ENCODE data around the gene SMYD2.

The SMYD2 gene

DNA sequence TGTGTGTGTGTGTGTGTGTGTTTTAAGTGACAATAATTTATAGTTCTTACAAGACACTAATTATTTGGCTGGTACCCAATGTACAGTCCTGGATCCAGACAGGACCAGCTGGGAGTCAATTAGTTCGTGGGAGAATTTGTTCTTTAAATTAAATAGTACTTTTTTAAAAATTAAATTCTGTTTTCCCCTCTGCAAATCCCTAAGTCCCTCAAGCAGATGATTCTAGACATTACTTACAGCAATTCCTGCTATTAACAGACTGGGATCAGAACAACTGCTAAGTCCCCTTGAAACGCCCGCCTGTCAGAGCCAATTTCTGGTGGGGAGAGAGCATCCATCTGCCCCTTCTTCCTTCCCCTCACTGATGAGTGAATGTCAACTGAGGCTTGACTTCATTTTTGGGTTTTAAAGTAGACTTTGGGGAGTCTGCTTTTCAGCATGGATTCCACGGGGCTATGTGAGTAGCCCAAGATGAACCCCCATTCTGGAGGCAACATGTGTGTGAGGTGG lies 83.9 kb downstream of the SMYD2 start:
- Histone ChIP-seq H3K4me1 (no peaks in the 10 kb centered on the region), H2AFZ (no peak overlapping the region), H3K27ac (no peak overlapping the region), H3K36me3 (ENCODE audit: control insufficient read depth, insufficient read depth, low read length) (no peaks in the 10 kb centered on the region), H3K27me3 (ENCODE audit: control insufficient read depth, insufficient read depth, low read length) (no peaks in the 10 kb centered on the region), H3K4me2 (ENCODE audit: low read length) (no peak overlapping the region), H3K4me3 (ENCODE audit: low read depth, low read length) (no peak overlapping the region), H3K79me2 (no peaks in the 10 kb centered on the region), H3K9ac (no peak overlapping the region), H3K9me3 (ENCODE audit: control insufficient read depth, low read length) (no peaks in the 10 kb centered on the region)
- TF ChIP-seq, protein P1, sequence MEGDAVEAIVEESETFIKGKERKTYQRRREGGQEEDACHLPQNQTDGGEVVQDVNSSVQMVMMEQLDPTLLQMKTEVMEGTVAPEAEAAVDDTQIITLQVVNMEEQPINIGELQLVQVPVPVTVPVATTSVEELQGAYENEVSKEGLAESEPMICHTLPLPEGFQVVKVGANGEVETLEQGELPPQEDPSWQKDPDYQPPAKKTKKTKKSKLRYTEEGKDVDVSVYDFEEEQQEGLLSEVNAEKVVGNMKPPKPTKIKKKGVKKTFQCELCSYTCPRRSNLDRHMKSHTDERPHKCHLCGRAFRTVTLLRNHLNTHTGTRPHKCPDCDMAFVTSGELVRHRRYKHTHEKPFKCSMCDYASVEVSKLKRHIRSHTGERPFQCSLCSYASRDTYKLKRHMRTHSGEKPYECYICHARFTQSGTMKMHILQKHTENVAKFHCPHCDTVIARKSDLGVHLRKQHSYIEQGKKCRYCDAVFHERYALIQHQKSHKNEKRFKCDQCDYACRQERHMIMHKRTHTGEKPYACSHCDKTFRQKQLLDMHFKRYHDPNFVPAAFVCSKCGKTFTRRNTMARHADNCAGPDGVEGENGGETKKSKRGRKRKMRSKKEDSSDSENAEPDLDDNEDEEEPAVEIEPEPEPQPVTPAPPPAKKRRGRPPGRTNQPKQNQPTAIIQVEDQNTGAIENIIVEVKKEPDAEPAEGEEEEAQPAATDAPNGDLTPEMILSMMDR (IDR thresholded peaks at IDR 0.05), result no peak

DNA sequence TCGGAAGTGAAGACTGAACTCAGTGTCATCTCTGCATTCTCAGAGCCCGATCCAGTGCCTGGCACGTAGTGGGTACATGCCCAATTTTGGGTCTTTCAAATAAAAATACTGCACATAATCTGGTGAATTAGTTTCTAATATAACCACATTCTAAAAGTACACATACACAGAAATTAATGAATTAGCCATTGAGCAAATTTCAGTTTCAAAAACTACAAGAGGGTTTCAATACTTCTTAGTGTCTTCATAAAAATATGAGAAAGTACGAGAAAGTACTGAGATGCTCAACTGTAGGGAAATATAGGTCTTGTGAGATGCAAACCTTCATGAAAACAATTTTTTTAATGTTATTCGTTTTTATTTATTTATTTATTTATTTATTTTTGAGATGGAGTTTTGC lies 86.9 kb downstream of the SMYD2 start:
- Histone ChIP-seq H3K79me2 (no peaks in the 10 kb centered on the region), H2AFZ (no peak overlapping the region), H3K27me3 (ENCODE audit: control insufficient read depth, insufficient read depth, low read length) (no peaks in the 10 kb centered on the region), H3K36me3 (ENCODE audit: control insufficient read depth, insufficient read depth, low read length) (no peaks in the 10 kb centered on the region), H3K4me1 (no peaks in the 10 kb centered on the region), H3K4me3 (ENCODE audit: low read depth, low read length) (no peak overlapping the region), H3K9ac (no peak overlapping the region), H3K9me3 (ENCODE audit: control insufficient read depth, low read length) (no peaks in the 10 kb centered on the region), H3K27ac (no peak overlapping the region), H3K4me2 (ENCODE audit: low read length) (no peak overlapping the region)
- TF ChIP-seq, protein P1 (IDR thresholded peaks at IDR 0.05), result no peak

DNA sequence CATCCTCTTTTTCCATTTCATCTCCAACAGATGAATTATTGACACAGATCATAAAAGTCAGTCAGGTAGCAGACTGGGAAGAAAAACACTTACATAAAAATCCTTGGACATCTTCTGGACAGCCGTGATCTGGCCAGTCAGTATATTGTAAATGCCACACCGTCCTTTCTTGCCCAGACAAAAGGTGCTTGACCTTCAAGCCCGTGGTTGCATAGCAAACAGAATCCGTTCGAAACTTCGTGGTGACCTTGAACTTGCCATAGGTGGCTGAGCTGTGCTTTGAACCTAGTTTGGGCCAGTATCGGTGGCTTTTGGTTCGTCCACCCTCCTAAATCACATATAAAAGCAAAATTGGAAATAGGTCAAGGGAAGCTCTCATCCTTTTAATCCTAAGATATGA lies 88.4 kb downstream of the SMYD2 start:
- Histone ChIP-seq H3K9me3 (ENCODE audit: control insufficient read depth, low read length) (no peaks in the 10 kb centered on the region), H3K36me3 (ENCODE audit: control insufficient read depth, insufficient read depth, low read length) (no peaks in the 10 kb centered on the region), H3K79me2 (no peaks in the 10 kb centered on the region), H3K27ac (no peak overlapping the region), H3K27me3 (ENCODE audit: control insufficient read depth, insufficient read depth, low read length) (no peaks in the 10 kb centered on the region), H3K4me2 (ENCODE audit: low read length) (no peak overlapping the region), H3K9ac (no peak overlapping the region), H2AFZ (no peak overlapping the region), H3K4me1 (no peaks in the 10 kb centered on the region), H3K4me3 (ENCODE audit: low read depth, low read length) (no peak overlapping the region)
- TF ChIP-seq, protein P1 (IDR thresholded peaks at IDR 0.05), result no peak

DNA sequence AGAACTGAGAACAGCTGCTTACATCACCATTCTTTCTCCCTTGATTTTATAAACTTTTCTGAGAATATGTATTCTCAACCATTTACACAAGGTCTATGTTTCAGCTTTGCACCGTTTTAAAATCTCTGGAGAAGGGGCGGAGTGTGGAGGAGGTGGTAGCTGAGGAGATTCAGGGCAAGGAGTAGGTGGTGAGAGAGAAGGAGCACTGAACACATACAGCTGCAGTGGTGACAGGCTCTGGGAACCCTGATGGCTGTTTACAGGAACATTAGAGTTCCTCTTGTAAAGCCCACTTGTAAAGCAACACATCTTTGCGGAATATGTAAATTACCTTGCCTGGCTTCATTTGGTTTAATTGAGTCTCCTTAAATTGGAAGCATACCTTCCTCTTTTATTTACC lies 89.7 kb downstream of the SMYD2 start:
- H3K79me2 ChIP-seq, result no peaks in the 10 kb centered on the region

DNA sequence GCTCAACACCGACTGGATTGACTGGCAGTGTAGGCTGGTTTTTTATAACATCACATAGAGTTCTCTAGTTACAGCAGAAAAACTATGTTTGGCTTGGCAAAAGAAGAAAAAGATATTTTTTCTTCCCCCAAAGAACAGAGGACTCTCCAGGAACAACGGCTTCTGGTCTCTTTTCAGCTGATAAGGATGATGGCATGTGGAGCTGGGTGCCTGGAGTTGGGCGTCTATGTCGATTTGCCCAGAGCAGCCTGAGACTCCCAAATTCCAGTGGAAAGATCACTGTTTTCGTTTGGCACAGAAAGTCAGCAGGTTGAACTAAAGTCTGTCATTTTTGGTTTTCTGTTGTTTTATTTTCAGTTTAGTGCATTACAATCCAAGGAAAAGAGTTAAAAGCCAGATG lies 91.1 kb downstream of the SMYD2 start:
- Histone ChIP-seq H3K4me3 (ENCODE audit: low read depth, low read length) (no peak overlapping the region), H3K27me3 (ENCODE audit: control insufficient read depth, insufficient read depth, low read length) (no peaks in the 10 kb centered on the region), H3K9ac (no peak overlapping the region), H2AFZ (no peak overlapping the region), H3K9me3 (ENCODE audit: control insufficient read depth, low read length) (no peaks in the 10 kb centered on the region), H3K79me2 (no peaks in the 10 kb centered on the region), H3K4me2 (ENCODE audit: low read length) (no peak overlapping the region), H3K36me3 (ENCODE audit: control insufficient read depth, insufficient read depth, low read length) (no peaks in the 10 kb centered on the region), H3K4me1 (no peaks in the 10 kb centered on the region), H3K27ac (no peak overlapping the region)
- TF ChIP-seq, protein P1 (IDR thresholded peaks at IDR 0.05), result no peak

More for the DNA sequence above, 89.7 kb downstream of the SMYD2 start:
- TF ChIP-seq, protein P1 (IDR thresholded peaks at IDR 0.05), result no peak
- Histone ChIP-seq H2AFZ (no peak overlapping the region), H3K9me3 (ENCODE audit: control insufficient read depth, low read length) (no peaks in the 10 kb centered on the region), H3K27me3 (ENCODE audit: control insufficient read depth, insufficient read depth, low read length) (no peaks in the 10 kb centered on the region), H3K4me1 (no peaks in the 10 kb centered on the region), H3K36me3 (ENCODE audit: control insufficient read depth, insufficient read depth, low read length) (no peaks in the 10 kb centered on the region), H3K4me2 (ENCODE audit: low read length) (no peak overlapping the region), H3K27ac (no peak overlapping the region), H3K4me3 (ENCODE audit: low read depth, low read length) (no peak overlapping the region), H3K9ac (no peak overlapping the region)
